K562 (cell line): ENCODE results near the gene DYRK1A.

Experiments
- CHD2 ChIP-seq: IDR thresholded peaks from 2 replicates; pipeline ENCODE4 v1.6.1; 2011; ENCODE audit warnings: low read depth, low read length
- DACH1 ChIP-seq: fragments of 450-650 bp; IDR thresholded peaks from 2 replicates; pipeline ENCODE4 v1.6.1; 2018; ENCODE audit not compliant: partially characterized antibody
- DIDO1 ChIP-seq: fragments of 450-650 bp; IDR thresholded peaks from 2 replicates; pipeline ENCODE4 v1.6.1; 2016; ENCODE audit warnings: low read depth, missing biosample characterization, missing genetic modification characterization
- KDM1A ChIP-seq, 2 experiments: fragments of 450-650 bp; IDR thresholded peaks; 2 replicates each; pipeline ENCODE4 v1.6.1; 2016; ENCODE audit warnings: mild to moderate bottlenecking in 2 of 2
- KDM4B ChIP-seq, 2 experiments: fragments of 450-650 bp in 1 of 2; sonication (generic) in 1 of 2; IDR thresholded peaks; 2 replicates each; pipeline ENCODE4 v1.6.1; 2016 to 2017; ENCODE audit warnings: borderline replicate concordance in 2 of 2, antibody characterized with exemption in 1 of 2, low read depth in 1 of 2, mild to moderate bottlenecking in 1 of 2
- NUFIP1 ChIP-seq: fragments of 450-650 bp; IDR thresholded peaks from 2 replicates; pipeline ENCODE4 v1.6.1; 2018; ENCODE audit not compliant: partially characterized antibody
- PATZ1 ChIP-seq: fragments of 250-450 bp; sonication (Bioruptor Pico); IDR thresholded peaks from 2 replicates; pipeline ENCODE4 v1.5.0; 2020; ENCODE audit warnings: mild to moderate bottlenecking, borderline replicate concordance
- POLR2A ChIP-seq: fragments of 450-650 bp; conservative IDR thresholded peaks from 2 replicates; pipeline ENCODE4 v1.6.1; 2016
- TCF7L2 ChIP-seq: fragments of 150-350 bp; IDR thresholded peaks from 2 replicates; pipeline ENCODE4 v1.6.1; 2016; ENCODE audit warnings: low read depth, mild to moderate bottlenecking, low read length, moderate library complexity
- YY1 ChIP-seq, 3 experiments: IDR thresholded peaks; 2 replicates each; pipeline ENCODE4 v1.6.1; 2011; ENCODE audit warnings: low read length in 2 of 3, mild to moderate bottlenecking in 2 of 3, moderate library complexity in 2 of 3, borderline replicate concordance in 1 of 3, control low read depth in 1 of 3, low read depth in 1 of 3; ENCODE audit not compliant: insufficient read depth in 3 of 3, insufficient replicate concordance in 2 of 3, control insufficient read depth in 1 of 3, insufficient read length in 1 of 3; ENCODE audit errors: extremely low read depth in 1 of 3

DNA sequence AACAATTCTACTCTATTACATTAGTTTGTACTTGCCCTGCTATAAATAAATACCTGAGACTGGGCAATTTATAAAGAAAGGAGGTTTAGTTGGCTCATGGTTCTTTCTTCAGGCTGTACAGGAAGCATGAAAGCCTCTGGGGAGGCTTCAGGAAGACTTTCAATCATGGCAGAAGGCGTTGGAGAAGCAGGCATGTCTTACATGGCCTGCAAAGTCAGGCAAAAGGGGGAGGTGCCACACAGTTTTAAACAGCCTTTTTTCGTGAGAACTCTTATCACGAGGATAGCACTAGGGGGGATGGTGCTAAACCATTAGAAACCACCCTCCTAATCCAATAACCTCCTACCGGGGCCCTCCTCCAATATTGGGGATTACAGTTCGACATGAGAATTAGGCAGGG, 102.9 kb downstream of the DYRK1A start:
- TF ChIP-seq DACH1, result no peak
- no peak for TF ChIP-seq YY1 (IDR thresholded peaks at IDR 0.05; ENCODE audit: borderline replicate concordance in 1 of 3, control insufficient read depth in 1 of 3, extremely low read depth in 1 of 3, insufficient read depth in 3 of 3, insufficient read length in 1 of 3, insufficient replicate concordance in 2 of 3, low read depth in 1 of 3, low read length in 2 of 3)
- no peak for TF ChIP-seq DIDO1 (tag)
- TF ChIP-seq NUFIP1, result no peak
- TF ChIP-seq PATZ1 (CRISPR knock-in tag), result no peak
- no peak for TF ChIP-seq TCF7L2
- TF ChIP-seq POLR2A, result no peak
- TF ChIP-seq CHD2, result no peak
- TF ChIP-seq KDM4B (IDR thresholded peaks at IDR 0.05; ENCODE audit: borderline replicate concordance in 2 of 2, low read depth in 1 of 2), result no peak
- TF ChIP-seq KDM1A (IDR thresholded peaks at IDR 0.05), result no peak
